SK-N-MC (cell line): ENCODE measurements around the gene ORC1.

Experiments
- EZH2 ChIP-seq: fragments of 200-600 bp; sonication (generic); IDR thresholded peaks from one replicate; pipeline ENCODE4 v1.6.1; 2017; ENCODE audit warnings: antibody characterized with exemption
- FOXP2 ChIP-seq: optimal IDR thresholded peaks from 2 replicates; pipeline ENCODE3; 2011; ENCODE audit warnings: mild to moderate bottlenecking, moderate library complexity; ENCODE audit not compliant: insufficient read depth; ENCODE audit errors: extremely low read length, control extremely low read depth
- POLR2AphosphoS5 ChIP-seq: IDR thresholded peaks from 2 replicates; pipeline ENCODE4 v1.6.1; 2012; ENCODE audit warnings: mild to moderate bottlenecking, low read depth, low read length, borderline replicate concordance

DNA sequence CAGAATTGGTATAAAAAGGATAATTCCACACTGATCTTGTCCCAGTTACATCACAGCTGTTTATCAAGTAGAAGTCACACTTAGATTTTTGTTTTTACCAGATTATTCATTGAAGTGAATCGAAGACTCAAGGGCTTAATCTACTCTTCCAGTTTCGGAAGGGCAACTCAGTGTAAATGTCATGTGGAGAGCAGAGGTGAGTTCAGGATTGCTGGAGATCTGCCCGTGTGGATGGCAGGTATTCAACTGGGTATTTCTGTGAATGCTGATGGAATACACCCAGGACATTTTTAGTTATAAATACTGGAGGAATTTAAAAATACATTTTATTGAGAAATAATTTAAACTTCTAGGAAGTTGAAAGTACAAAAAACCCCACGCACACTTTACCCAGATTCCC lies 57.6 kb downstream of the ORC1 start:
- no peak for TF ChIP-seq EZH2
- no peak for TF ChIP-seq POLR2AphosphoS5
- no peak for TF ChIP-seq FOXP2
